ENCODE measurements around the gene XRCC1. TPM values are rescaled to one million over a fixed set of nuclear protein-coding genes. Genes with fewer than 3 reads are reported as not detected.

Gene XRCC1
- total and polyA plus RNA-seq, 9 of the 15 experiments (the other 6 are each of a cell fraction or from before 2014, with no cell fraction given): 1.5 to 36.9 (median 24.9) TPM

DNA sequence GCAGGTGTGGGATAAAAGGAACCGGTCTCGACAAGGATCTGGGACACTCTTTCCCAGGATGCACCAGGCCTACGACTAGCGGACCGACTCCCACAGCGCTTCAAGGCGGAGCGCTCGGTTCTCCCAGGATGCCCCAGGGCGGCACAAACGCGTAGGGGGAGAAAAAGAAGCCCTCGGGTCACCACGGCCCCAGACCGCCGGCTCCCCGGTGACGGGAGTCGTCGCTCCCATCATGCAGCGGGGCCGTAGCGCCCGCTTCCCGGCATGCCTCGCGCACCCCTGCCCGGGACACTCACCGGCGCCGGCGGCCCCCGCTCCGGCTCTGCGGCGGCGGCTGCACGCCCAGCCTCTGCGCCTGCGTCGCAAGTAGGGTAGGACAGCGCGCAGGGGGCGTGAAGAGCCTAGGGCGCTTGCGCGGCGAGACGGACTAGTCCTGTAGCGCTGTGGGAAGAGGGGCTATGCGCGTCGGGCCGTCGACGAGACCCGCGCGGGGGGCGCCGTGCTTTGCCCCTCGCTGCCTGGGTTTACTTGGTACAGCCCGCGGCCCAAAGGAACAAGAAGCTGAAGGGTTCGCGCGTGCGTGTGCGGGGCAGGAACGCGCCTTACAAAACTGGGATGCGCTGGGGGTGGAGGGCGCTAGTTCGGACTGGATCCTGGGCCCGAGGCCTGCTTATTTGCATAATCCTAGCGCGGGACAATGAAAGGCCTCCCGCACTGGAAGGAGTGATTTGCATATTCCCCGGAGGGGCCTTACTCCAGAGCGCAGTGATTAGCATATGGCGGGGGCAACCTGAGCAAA, 44.1 kb upstream of the XRCC1 start, which contains the start of gene ZNF428 (continued):
- TF ChIP-seq SNIP1 (IDR thresholded peaks at IDR 0.05; ENCODE audit: low read depth) (no peak), KLF10 (CRISPR knock-in tag; IDR thresholded peaks at IDR 0.05) (no peak), DMBX1 (CRISPR knock-in tag; IDR thresholded peaks at IDR 0.05; ENCODE audit: borderline replicate concordance) (peak; percentile 11; the same call in 1 of the 2 replicates), BRD4 (IDR thresholded peaks at IDR 0.05) (peak; percentile 86), RHOXF2B (CRISPR knock-in tag; conservative IDR thresholded peaks at IDR 0.05) (no peak), KLF6 (CRISPR knock-in tag; IDR thresholded peaks at IDR 0.05; ENCODE audit: borderline replicate concordance) (no peak; the same call in 1 of the 2 replicates), ARID2 (IDR thresholded peaks at IDR 0.05) (no peak), ZKSCAN3 (CRISPR knock-in tag; IDR thresholded peaks at IDR 0.05) (no peak), EP400 (IDR thresholded peaks at IDR 0.05) (peak; percentile 72; the same call in 1 of the 2 replicates), ZNF589 (CRISPR knock-in tag; IDR thresholded peaks at IDR 0.05; ENCODE audit: low read depth) (peak; percentile 7; the same call in 1 of the 2 replicates), EP300 (IDR thresholded peaks at IDR 0.05; ENCODE audit: low read length) (no peak), SRF (CRISPR knock-in tag; IDR thresholded peaks at IDR 0.05) (0 out of 4 replicates have a peak, but pooled peaks of 1 of the 2 experiments have one; percentile 23), HNRNPUL1 (IDR thresholded peaks at IDR 0.05; ENCODE audit: low read length) (no peak), ZKSCAN1 (IDR thresholded peaks at IDR 0.05; ENCODE audit: low read depth, low read length) (no peak), HOXB6 (CRISPR knock-in tag; IDR thresholded peaks at IDR 0.05; ENCODE audit: borderline replicate concordance) (no peak), ILF3 (IDR thresholded peaks at IDR 0.05; ENCODE audit: borderline replicate concordance) (no peak; the same call in 1 of the 2 replicates), FOXJ3 (CRISPR knock-in tag; IDR thresholded peaks at IDR 0.05) (no peak), PML (IDR thresholded peaks at IDR 0.05; ENCODE audit: low read length) (peak; percentile 31), MECOM (CRISPR knock-in tag; IDR thresholded peaks at IDR 0.05) (no peak), SMAD3 (CRISPR knock-in tag; conservative IDR thresholded peaks at IDR 0.05) (peak; percentile 63; the same call in 1 of the 2 replicates)
- TF ChIP-seq, protein P1, sequence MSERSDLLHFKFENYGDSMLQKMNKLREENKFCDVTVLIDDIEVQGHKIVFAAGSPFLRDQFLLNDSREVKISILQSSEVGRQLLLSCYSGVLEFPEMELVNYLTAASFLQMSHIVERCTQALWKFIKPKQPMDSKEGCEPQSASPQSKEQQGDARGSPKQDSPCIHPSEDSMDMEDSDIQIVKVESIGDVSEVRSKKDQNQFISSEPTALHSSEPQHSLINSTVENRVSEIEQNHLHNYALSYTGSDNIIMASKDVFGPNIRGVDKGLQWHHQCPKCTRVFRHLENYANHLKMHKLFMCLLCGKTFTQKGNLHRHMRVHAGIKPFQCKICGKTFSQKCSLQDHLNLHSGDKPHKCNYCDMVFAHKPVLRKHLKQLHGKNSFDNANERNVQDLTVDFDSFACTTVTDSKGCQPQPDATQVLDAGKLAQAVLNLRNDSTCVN (CRISPR knock-in tag; IDR thresholded peaks at IDR 0.05): 0 out of 2 replicates have a peak, but pooled peaks have one; percentile 47
- TF ChIP-seq, protein P2, sequence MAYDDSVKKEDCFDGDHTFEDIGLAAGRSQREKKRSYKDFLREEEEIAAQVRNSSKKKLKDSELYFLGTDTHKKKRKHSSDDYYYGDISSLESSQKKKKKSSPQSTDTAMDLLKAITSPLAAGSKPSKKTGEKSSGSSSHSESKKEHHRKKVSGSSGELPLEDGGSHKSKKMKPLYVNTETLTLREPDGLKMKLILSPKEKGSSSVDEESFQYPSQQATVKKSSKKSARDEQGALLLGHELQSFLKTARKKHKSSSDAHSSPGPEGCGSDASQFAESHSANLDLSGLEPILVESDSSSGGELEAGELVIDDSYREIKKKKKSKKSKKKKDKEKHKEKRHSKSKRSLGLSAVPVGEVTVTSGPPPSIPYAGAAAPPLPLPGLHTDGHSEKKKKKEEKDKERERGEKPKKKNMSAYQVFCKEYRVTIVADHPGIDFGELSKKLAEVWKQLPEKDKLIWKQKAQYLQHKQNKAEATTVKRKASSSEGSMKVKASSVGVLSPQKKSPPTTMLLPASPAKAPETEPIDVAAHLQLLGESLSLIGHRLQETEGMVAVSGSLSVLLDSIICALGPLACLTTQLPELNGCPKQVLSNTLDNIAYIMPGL (CRISPR knock-in tag; IDR thresholded peaks at IDR 0.05): peak; percentile 81
- TF ChIP-seq, protein P3, sequence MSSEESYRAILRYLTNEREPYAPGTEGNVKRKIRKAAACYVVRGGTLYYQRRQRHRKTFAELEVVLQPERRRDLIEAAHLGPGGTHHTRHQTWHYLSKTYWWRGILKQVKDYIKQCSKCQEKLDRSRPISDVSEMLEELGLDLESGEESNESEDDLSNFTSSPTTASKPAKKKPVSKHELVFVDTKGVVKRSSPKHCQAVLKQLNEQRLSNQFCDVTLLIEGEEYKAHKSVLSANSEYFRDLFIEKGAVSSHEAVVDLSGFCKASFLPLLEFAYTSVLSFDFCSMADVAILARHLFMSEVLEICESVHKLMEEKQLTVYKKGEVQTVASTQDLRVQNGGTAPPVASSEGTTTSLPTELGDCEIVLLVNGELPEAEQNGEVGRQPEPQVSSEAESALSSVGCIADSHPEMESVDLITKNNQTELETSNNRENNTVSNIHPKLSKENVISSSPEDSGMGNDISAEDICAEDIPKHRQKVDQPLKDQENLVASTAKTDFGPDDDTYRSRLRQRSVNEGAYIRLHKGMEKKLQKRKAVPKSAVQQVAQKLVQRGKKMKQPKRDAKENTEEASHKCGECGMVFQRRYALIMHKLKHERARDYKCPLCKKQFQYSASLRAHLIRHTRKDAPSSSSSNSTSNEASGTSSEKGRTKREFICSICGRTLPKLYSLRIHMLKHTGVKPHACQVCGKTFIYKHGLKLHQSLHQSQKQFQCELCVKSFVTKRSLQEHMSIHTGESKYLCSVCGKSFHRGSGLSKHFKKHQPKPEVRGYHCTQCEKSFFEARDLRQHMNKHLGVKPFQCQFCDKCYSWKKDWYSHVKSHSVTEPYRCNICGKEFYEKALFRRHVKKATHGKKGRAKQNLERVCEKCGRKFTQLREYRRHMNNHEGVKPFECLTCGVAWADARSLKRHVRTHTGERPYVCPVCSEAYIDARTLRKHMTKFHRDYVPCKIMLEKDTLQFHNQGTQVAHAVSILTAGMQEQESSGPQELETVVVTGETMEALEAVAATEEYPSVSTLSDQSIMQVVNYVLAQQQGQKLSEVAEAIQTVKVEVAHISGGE (CRISPR knock-in tag; IDR thresholded peaks at IDR 0.05): peak in 1 of 3 experiments; percentile 64; a peak in 2 of 6 replicates
